HG02571 (cell line): ENCODE results near the gene GCN1.
"Not testable (repeated sequence)": the region's sequence is repeated elsewhere in the genome, so short reads cannot be mapped to it uniquely, and the experiment has no call there.

Source experiments
- ATAC-seq: cut with Tn5 transposase; IDR thresholded peaks from one replicate; pipeline ENCODE4 v1.9.1; 2021; ENCODE audit warnings: mild to moderate bottlenecking, moderate library complexity; ENCODE audit not compliant: unreplicated experiment

The GCN1 gene

DNA sequence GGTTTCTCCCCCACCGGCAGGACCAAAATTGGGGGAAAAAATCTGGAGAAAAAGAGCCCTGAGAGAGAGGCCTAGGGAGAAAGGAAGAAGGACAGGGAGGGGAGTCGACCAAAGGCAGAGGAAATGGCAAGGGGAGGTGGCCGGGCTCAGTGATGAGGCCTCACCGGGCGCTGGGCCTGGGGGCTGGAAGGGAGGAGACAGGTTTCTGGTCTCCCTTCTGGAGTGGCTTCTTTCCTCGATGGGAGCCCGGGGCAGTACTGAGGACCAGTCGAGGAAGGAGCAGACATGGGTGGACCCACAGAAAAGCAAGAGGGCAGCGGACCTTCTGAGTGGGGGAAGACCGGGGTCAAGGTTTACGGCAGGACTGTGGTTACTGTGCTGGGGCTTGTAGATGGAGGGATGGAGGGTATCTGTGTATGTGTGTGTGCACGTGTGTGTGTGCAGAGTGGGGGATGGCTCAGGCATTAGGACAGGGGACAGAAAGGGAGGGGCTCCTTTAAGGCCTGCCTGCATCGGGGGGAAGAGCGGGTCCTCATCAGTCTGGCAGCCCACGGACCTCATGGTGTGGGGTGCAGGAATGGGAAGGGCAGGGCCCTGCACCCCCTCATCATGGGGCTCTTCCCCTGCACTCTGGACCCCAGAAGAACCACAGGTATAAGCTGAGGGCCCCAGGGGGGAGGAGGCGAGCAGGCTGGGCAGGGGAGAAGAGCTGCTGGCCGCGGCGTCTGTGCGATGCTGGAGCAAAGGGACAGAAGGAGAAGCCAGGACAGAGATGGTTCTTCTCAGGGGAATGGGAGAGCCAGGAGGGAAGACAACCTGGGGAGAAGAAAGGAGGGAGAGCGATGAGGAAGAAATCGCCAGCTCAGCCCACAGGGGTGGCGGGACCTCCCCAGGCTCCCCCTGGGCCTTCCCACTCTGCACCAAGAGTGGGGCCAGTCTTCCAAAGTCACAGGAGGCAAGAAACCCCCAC is 21.5 kb upstream of the GCN1 start:
- no peak for ATAC-seq

DNA sequence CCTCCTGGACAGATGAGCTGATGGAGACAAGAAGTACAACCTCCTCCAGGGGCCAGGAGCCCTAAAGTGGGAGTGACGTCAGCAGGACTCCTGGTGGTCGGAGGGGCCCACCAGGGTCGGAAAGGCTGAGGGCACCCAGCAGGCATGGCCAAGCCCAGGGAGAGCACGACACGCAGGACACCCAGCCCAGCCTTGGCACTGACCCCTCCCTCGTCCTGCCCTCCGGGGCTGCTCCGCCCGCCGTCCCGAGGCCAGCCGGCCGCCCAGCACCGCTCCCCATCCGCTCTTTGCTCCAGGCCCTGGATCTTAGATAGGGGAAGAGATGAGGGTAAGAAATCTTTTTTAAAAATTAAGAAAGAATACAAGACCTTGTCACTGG is 20.8 kb upstream of the GCN1 start:
- no peak for ATAC-seq

- no peak for ATAC-seq
These were observed 20.3 kb upstream of the GCN1 start for GRCh38 chr12:120214626-120215356.

DNA sequence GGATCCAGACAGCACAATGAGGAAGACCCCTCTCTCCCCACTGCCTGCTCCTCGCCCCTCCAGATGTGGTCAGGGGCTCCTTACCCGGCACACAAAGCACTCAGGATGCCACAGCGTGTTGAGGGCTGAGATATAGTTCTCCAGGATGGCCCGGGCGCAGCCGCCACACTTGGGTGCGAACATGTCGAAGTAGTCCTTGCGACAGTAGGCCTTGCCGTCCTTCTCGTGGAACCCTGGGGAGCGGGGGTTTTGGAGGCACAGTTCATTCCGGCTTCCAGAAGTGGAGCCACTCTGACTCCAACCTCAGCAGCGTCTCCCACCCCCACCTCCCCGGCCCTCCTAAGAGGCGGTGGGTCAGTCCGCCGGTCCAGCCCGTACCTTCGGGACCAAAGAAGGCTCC is 19.2 kb upstream of the GCN1 start:
- ATAC-seq, result no peak

DNA sequence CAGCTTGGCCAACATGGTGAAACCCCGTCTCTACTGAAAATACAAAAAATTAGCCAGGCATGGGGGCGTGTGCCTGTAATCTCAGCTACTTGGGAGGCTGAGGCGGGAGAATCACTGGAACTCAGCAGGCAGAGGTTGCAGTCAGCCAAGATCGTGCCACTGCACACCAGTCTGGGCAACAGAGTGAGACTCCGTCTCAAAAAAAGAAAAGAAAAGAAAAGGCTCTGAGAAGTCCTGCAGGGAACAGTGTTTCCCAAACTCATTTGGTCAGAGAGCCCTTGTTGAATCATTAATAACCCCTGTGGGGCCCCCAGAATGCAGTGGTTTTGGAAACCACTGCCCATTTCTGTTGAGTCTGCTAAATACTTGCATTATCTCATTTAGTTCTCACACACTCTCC is 18.7 kb upstream of the GCN1 start:
- ATAC-seq, result not testable (repeated sequence)

GRCh38 chr12:120212301-120212700 is 17.8 kb upstream of the GCN1 start:
- no peak for ATAC-seq

DNA sequence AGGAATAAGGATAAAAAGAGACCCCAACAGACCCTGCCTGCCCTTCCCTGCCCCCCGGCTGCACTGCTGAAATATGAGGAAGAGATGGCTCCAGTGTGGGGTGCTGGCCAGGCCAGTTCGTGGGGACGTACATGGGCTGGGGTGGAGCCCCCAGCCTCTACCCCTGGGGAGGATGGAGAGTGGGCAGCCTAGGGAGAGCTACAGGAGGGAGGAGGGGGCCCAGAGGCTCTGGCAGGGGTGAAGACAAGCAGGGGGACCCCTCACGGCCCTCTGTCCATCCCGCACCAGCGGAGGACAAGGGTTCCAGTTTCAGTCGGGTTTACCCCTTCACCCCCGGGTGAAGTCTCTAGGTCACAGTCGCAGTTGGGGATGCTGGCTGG is 17.4 kb upstream of the GCN1 start:
- no peak for ATAC-seq

DNA sequence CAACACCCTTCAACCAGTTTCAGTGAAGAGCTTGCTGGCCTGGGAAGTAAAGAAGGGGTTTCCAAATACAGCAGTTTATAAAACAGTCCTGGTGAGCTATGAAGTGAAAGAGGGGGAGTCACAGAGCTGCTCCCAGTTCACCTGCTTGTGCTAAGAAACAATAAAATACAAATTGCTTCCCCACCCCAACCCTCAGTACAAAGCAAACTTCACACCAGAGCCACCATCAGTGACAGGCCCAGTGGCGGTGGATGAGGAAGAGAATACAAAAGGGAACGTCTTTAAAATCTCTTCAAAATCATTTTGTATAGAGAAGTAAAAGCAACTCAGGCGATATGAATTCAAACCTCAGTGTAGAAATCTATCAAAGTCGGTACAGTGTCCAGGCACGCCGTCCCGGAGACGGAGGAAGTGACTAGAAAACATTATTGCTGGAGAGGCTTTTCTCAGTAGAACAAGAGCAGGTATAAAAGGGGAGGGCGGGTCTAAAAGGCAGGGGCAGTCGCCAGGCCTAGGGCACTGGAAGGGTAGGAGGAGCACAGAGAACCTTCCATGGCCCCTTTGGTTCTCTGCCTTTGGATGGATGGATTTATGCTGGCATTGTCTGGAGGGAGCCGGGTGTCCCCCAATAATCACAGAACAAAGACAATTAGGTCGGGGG is 16.9 kb upstream of the GCN1 start:
- ATAC-seq, result no peak

GRCh38 chr12:120209851-120210250 is 15.3 kb upstream of the GCN1 start:
- no peak for ATAC-seq

DNA sequence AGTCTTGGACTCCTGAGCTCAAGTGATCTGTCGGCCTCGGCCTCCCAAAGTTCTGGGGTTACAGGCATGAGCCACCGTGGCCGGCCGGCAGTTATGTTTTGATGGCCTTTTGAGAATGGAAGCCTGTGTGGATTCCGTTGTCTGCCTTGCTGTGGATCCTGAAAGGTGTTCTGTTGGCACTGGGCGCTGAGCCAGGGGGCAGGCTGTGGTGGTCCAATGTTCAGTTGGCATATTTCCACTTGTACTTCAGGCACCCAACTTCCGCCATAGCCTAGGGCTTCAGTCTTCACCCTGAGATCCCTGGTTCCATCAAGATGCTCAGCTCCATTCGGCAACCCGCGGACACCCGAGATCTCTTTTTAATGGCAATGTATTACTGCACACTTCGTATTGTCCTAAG is 12.7 kb upstream of the GCN1 start:
- ATAC-seq, result no peak

DNA sequence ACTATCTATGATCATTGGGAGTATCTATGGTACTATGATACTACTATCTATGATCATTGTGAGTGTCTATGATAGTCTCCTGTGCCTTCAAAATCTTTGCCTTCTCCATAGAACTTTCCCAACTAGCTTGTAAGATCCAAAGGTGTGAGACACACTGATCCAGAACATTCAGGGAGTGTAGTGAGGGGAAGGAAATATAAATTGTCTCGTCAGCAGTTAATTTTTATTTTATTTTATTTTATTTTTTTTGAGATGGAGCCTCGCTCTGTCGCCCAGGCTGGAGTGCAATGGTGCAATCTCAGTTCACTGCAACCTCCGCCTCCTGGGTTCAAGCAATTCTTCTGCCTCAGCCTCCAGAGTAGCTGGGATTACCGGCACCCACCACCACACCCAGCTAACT is 12.3 kb upstream of the GCN1 start:
- ATAC-seq, result not testable (repeated sequence)

- ATAC-seq, result no peak
These were observed 11.7 kb upstream of the GCN1 start for GRCh38 chr12:120206228-120206627.

- ATAC-seq, result no peak
These were observed 9.7 kb upstream of the GCN1 start for GRCh38 chr12:120204171-120204570.

DNA sequence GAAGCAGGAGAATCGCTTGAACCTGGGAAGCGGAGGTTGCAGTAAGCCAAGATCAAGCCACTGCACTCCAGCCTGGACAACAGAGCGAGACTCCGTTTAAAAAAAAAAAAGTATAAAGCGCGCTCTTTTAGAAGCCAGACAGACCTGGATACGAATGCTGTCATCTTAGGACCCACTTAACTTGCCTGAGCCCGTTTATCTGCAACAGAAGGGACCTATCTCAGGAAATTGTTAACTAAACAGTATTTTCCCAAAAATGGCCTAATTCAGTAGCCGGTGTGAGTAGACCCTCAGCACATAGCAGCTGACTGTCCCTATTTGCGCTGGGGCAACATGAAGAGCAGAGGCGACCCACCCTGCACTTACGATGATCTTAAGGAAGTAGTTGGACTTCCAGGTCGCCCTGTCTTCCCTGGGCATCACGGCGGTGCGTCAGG is 5.9 kb upstream of the GCN1 start:
- no peak for ATAC-seq

- ATAC-seq, result no peak
These were observed 5.2 kb upstream of the GCN1 start for GRCh38 chr12:120199595-120200306.

DNA sequence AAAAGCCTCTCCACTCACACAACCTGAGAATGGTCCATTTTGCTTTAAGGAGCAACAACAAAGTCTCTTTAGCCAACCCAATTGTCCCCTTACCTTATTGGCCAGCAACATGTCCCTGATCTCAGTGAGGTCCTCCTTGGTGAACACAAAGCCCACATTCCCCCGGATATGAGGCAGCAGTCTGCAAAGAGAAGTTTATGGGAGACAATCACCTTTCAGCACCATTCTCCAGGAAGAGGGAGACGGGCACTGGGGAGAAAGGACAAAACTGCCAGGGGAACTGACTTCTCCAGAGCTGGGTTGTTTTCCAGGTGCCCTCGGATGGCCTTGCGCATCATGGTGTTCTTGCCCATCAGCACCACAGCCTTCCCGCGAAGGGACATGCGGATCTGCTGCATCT is 4.5 kb upstream of the GCN1 start:
- ATAC-seq, result no peak

GRCh38 chr12:120197542-120197887 is 3.0 kb upstream of the GCN1 start:
- no peak for ATAC-seq

GRCh38 chr12:120196817-120197541 is 2.5 kb upstream of the GCN1 start:
- ATAC-seq, result not testable (repeated sequence)

DNA sequence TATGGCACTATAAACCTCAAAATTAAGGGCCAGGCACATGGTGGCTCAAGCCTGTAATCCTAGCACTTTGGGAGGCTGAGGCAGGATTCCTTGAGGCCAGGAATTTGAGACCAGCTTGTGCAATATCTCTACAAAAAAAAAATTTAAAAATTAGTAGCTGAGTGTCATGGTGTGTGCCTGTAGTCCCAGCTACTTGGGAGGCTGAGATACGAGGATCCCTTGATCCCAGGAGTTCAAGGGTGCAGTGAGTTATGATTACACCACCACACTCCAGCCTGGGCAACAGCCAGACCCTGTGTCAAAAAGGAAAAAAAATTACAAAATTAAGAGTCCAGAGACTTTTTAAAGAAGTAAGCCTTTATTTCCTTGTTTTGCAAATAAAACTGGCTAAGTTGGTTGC is 1.8 kb upstream of the GCN1 start:
- no peak for ATAC-seq

GRCh38 chr12:120194226-120194533 is 335 bp downstream of the GCN1 start:
- ATAC-seq, result no peak

GRCh38 chr12:120193286-120193685 is 1.2 kb downstream of the GCN1 start:
- ATAC-seq, result not testable (repeated sequence)
